Germinal center (tissue), 1 donor: ENCODE results near the gene PDE4C.

Source experiments
- DNase-seq: peaks from one replicate; pipeline ENCODE4 v3.0.0; 2012; ENCODE audit warnings: mixed read lengths, low spot score

Gene PDE4C

DNA sequence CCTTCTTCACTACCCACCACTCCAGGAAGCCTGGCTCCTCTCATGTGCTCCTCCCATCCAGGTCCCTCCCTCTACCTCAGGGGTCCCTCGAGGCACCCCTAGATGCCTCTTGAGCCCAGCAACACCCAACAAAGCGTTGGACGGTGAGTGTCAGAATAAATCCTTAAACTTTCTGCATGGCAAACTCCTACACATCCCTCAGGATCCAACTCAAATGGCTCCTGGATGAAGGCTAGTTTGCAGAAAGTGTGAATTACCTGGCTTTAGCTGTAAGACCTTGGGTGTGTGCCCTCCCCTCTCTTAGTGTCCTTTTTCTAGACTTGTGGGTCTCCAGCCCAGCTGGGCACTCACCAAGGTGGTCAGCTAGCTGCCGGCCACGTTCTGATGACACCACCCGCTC, 27.9 kb downstream of the PDE4C start:
- no peak for DNase-seq

DNA sequence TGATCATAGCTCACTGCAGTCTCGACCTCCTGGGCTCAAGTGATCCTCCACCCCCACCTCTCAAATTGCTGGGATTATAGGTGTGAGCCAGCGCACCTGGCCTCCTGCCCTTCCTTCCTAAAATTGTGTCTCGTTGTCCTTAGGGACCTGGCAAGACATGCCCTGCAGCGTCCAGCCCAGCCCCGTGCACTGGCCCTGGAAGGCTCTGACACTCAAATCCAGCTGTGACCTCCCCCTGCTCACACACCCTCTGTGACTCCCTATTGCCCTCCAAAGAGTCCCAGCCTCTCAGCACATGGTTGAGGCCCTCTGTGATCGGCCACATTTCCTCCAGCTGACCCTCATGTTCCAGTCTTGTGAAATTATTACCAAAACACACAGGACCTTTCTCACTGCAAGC, 28.3 kb downstream of the PDE4C start:
- DNase-seq = no peak

DNA sequence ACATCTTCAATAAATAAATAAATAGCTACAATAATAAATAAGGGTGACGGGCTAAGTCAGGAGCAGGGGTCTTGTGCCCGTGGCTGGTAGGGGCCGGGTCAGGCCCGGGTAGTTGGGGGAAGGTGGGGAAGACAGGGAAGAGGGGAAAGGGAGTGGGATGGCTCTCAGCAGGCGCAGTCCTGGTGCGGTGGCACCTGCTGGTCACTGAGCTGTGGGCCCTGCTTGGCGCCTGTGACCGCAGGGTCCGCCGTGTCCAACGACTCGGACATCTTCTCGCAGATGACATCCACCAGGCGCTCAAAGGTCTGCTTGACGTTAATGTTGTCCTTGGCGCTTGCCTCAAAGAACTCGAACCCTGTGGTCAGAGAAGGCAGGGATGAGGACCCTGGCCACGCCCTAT, 28.9 kb downstream of the PDE4C start:
- no peak for DNase-seq

DNA sequence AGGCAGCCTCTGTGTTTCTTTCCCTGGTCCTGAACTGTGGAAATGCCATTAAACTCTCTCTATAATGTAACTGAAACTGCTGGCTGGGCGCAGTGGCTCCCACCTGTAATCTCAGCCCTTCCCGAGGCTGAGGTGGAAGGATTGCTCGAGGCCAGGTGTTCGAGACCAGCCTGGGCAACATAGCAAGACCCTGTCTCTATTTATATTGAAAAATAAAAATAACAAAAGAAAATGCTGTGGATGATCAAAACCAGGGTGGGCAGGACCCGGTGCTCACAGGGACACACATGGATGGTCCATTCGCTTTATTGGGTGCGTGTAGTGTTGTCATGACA, 29.8 kb downstream of the PDE4C start:
- no peak for DNase-seq

DNA sequence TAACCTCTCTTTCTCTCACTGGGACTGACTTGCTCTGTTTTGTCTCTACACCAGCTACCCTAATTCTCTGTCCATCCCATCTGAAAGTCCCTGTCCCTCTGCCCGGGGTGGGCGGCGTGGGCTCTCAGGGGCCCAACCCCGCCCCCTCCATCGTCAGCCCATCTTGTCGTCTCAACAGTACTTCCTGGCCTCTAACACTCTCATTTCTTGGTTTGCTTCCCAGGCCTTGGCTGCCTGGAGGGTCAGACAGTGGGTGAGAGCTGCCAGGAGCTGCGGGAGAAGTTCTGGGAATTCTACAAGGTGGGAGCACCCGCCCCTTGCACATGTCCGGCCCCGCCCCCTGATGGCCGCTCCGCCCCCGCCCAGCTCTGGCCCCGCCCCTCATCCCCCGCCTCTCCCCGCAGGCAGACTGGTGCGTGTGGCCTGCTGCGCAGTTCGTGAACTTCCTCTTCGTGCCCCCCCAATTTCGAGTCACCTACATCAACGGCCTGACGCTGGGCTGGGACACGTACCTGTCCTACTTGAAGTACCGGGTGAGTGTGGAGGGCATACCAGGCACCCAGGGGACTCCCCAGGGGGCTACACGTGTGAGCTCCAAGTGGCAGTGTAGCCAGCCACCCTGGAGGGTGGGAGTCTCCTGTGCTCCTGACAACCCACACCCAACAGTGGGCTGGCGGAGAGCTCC, 31.5 kb downstream of the PDE4C start:
- peak; percentile 63 for DNase-seq

DNA sequence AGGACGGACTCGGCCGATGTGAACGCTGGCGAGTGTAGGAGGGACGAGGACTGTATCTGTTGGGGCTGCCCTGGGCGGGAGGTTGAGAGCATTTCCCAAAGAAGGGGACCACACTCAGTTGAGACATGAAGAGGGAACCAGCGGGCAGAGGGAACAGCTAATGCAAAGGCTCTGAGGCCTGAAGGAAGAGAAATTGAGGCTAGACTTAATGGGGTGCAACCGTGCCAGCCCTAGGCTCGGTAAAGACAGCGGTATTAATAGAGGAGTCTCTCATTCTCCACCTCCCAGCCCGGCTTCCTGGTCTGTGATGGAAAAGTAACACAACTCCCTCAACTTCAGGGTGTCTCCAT, 32.1 kb downstream of the PDE4C start:
- no peak for DNase-seq

DNA sequence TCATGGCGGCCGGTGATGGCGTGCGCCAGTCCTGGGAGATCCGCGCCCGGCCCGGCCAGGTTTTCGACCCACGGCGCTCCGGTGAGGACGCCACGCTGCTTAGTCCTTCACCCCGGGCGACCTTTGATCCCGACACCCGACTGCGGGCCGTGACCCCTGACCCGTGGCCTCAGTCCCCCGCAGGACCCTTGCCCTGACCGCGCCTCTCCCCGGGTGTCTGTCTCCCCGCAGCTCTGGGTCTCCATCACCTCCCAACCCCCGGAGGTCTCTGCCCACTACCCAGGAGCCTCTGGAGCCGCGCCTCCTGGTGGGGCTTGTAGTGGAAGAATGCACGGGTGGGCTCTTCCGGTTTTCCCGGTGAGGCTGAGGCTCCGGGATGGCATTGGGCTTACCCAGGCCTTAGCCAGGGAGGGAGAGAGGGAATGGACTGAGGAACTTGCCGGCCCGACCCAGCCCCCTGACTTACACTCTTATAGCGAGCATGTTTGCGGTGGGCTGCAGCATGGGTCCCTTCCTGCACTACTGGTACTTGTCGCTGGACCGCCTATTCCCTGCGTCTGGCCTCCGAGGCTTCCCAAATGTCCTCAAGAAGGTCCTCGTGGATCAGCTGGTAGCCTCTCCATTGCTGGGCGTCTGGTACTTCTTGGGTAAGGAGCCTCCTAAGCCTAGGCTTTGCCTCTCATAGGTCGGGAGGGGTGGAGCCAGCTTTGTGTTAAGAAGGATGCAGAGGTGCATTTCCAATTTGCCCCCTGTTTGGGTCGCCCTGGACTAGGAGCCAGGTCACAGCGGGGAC, 32.7 kb downstream of the PDE4C start:
- DNase-seq = no peak

DNA sequence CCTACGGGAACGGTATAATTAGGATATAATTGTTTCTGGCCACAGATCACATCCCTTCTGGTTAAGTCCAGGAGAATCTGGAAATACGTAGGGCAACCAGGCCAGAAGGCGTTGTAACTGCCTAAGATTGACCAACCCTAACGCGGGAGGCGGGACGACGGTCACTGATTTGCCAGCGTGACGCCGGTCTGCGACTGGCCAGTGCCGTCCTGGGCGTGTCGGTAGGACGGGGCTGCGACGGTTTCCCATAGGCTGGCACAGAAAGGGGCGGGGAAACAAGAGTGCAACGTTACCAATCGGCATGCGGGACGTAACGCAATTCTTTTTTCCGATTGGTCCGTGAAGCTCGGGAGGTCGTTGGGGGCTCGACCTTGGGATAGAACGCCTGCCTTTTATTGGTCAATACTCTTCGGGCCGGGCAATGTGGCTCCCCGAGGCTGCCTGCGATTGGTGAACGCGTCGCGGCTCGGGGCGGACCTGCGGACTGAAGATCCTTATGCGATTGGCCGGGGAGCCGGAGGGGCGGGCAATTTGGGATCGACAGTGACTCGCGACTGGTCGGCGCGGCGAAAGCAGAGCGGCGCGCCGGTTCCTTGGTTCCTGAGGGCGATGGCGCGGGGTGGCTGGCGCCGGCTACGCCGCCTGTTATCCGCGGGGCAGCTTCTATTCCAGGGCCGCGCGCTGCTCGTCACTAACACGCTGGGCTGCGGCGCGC, 33.4 kb downstream of the PDE4C start, which contains the start of gene MPV17L2:
MPV17L2 (plus strand) TSS at position 546 of the 715 bp plus-strand sequence; CDS start at position 610, 64 bp downstream.
- peak; percentile 94 for DNase-seq

DNA sequence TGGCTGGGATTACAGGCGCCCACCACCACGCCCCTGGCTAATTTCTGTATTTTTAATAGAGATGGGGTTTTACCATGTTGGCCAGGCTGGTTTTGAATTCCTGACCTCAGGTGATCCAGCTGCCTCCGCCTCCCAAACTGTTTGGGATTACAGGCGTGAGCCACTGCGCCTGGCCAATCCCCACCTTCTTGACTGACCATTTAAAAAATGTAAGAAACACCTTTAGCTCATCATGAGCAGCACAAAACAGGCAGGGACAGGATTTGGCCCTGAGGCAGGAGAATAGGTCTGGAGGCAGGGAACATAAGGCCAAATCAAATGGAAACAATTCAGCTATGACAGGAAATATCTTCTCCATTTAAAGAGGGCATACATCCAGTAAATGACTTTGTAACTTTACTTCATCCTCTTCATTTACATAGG, 34.6 kb downstream of the PDE4C start:
- no peak for DNase-seq

DNA sequence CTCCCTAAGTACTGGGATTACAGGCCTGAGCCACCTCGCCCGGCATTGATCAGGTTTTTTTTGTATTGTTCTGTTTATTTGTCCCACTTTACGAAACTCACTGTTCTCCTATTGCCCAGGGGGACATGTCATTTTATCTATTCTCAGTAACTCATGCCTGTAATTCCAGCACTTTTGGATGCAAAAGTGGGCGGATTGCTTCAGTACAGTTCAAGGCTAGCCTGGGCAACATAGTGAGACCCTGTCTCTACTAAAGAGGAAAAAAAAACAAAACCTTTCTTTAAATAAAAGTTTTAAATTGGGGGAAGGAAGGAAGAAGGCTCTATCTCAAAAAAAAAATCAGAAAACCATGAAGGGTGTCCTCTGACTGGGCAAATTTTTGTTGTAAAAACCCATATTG, 36.0 kb downstream of the PDE4C start:
- DNase-seq = no peak

DNA sequence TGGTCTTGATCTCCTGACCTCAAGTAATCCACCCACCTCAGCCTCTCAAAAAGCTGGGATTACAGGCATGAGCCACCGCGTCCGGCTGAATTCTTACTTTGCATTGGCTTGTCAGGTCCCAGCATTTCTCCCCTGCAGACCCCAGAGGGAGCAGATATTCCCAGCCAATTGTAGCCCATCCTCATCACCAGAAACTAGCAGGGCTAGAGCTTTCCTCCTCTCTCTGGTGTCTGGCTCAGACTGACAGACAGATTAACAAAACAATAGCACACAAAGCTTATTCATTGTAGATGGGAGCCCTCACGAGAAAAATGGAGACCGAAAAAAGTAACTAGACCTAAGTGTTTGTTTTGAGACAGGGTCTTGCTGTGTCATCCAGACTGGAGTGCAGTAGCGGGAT, 40.7 kb downstream of the PDE4C start:
- no peak for DNase-seq

DNA sequence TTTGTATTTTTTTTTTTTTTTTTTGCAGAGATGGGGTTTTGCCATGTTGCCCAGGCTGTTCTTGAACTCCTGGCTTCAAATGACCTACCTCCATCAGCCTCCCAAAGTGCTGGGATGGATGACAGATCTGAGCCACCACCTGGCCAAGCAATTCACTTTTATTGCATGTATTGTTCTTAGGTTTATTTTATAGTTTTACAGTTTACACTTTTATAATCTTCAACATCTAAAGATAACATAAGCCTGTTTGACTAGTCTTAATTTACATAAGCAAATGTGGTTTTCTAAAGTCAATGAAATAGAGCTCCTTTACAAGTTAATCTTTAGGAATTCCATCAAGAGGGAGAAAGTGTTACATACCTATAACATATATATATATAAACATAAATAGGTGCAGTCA, 42.7 kb downstream of the PDE4C start:
- no peak for DNase-seq

DNA sequence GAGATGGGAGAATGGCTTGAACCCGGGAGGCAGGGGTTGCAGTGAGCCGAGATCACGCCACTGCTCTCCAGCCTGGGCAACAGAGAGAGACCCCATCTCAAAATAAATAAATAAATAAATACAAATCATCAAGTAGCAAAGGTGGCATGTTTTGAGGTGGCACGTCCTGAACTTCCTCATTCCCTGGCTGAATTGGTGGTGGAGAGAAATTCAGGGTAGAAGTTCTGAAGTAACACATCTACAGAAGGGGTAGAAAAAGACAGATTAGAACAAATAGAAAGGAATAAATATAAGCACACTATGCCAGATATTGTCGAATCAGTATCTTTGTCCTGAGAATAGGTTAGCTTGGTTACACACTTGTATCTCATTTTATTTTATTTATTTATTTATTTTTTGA, 46.3 kb downstream of the PDE4C start:
- no peak for DNase-seq

DNA sequence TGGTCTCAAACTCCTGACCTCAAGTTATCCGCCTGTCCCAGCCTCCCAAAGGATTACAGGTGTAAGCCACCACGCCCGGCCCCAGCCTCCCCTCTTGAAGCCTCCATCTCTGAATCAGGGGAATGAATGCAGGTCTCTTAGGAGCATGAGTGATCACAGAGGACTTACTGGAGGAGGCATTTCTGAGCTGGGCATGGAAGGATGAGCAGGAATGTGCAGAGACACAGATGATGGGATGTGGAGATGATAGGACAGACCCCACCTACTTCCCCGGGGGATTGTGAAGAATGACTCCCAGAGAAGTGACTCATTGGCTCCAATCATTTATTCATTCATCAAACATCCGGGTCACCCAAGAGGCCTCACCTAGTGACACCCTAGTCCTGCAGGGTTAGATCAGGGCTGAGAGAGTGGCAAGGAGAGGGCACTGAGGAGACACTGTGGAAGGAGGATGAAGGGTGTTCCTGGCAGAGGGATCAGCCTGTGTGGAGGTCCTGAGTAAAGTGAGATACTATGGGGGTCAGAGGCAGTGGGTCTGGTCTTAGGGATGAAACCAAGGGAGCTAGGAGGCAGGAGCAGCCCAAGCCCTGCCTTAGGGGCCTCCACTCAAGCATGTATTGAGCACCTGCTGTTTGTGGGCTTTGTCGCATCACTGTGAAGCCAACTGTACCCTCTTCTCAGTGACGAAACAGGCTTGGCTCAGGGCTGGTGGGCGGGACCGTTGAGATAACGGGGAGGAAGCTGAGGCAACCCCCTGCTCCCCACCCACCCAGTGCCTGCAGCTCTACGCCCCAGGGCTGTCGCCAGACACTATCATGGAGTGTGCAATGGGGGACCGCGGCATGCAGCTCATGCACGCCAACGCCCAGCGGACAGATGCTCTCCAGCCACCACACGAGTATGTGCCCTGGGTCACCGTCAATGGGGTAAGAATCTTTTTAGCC, 49.6 kb downstream of the PDE4C start:
- no peak for DNase-seq

DNA sequence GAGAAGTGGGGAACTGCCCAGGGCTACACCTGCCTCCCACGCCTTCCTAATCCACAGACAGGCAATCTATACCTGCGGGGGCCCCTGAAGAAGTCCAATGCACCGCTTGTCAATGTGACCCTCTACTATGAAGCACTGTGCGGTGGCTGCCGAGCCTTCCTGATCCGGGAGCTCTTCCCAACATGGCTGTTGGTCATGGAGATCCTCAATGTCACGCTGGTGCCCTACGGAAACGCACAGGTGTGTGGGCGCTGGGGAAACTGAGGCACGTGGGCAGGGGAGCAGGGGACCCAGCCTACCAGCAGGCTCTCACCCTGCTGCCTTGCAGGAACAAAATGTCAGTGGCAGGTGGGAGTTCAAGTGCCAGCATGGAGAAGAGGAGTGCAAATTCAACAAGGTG, 51.3 kb downstream of the PDE4C start:
- no peak for DNase-seq
